ENCODE data around the gene ADAMTSL2.
A peak's percentile ranks its signal among the peaks of the same experiment; 100 is the strongest.

ADAMTSL2 gene

DNA sequence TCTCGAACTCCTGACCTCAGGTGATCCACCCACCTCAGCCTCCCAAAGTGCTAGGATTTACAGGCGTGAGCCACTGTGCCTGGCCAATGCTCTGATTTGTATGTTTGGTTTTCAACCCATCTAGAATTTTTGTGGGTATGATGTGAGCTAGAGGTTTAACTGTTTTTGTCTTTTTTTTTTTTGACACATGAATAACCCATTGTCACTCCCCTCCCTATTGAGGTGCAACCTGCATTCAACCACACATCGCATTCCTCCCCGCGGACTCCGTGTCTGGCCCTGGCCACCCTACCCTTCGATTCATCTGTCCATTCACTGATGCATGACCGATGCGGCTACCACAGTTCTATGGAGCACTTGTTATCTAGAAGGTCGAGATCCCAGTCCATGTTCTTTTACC, 84.2 kb downstream of the ADAMTSL2 start:
- no peak for DNase-seq (ENCODE audit: low read depth in 2 of 2, low spot score in 1 of 2)

DNA sequence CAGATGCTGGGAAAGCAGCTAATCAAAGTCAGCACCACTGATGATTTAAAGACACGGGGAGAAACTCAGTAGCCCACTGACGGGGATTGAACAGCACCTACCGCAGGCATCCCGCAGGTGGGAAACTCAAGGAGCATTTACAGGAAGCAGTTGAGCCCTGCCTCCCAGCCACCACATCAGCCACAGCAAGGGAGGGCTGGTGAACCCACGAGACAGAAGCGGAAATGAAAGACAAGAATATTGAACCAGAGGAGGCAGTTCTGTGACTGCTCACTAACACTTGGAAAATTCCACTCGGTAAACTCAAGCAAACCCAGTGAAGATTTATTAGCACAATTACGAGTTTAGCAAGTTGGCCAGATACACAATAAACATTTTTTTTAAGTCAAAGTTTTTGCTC, 85.3 kb downstream of the ADAMTSL2 start:
- DNase-seq (ENCODE audit: low read depth in 2 of 2, low spot score in 1 of 2), result peak in 1 of 2 donors; percentile 32

GRCh38 chr9:133621725-133622267, 87.3 kb downstream of the ADAMTSL2 start:
- no peak for DNase-seq (ENCODE audit: low read depth in 2 of 2, low spot score in 1 of 2)

- DNase-seq (ENCODE audit: low read depth in 2 of 2, low spot score in 1 of 2), result no peak
Observed at GRCh38 chr9:133622555-133622954, 88.1 kb downstream of the ADAMTSL2 start.

Data from stimulated activated CD8-positive, alpha-beta memory T cell treated with anti-CD3 and anti-CD28 coated beads, Interleukin-4, amount 100 ng/mL, for 4 hours (primary cell).